ENCODE results near the gene POU5F1. TPM values are rescaled to one million over a fixed set of nuclear protein-coding genes. Genes with fewer than 3 reads are reported as not detected.
A peak's percentile ranks its signal among the peaks of the same experiment; 100 is the strongest.

The POU5F1 gene
- total RNA-seq, 4 donors from 2014 or later: 1.2 to 9.8 TPM; not detected in 2

- TF ChIP-seq EP300 (IDR thresholded peaks at IDR 0.05): no peak
- no peak for TF ChIP-seq POLR2A (IDR thresholded peaks at IDR 0.05)
- TF ChIP-seq CTCF (IDR thresholded peaks at IDR 0.05): no peak
- peaks cover 0 to 26% (median 11%) of the 10 kb centered on the region in 4 donors for H3K4me1 ChIP-seq
- H3K27me3 ChIP-seq: no peaks in the 10 kb centered on the region
- peaks cover 0 to 24% (median 0%) of the 10 kb centered on the region in 3 donors for H3K36me3 ChIP-seq
- WGBS, 2 donors: 86 to 93% methylated on average over 17 of the region's 19 CpGs
- DNase-seq (ENCODE audit: low spot score in 2 of 2): no peak
- no peaks in the 10 kb centered on the region for H3K9me3 ChIP-seq
- no peak overlapping the region for H3K4me3 ChIP-seq
- H3K27ac ChIP-seq: no peak overlapping the region
Measured at GRCh38 chr6:31161216-31162126, 9.0 kb downstream of the POU5F1 start.

- peaks cover 0 to 26% (median 11%) of the 10 kb centered on the region in 4 donors for H3K4me1 ChIP-seq
- 10 to 17% methylated on average over 33 of the region's 35 CpGs for WGBS, 2 donors
- H3K27me3 ChIP-seq: no peaks in the 10 kb centered on the region
- TF ChIP-seq POLR2A (IDR thresholded peaks at IDR 0.05) (no peak), CTCF (IDR thresholded peaks at IDR 0.05) (no peak), EP300 (IDR thresholded peaks at IDR 0.05) (no peak)
- H3K27ac ChIP-seq: peak overlapping the region in 2 of 4 donors; percentile 44 to 72
- H3K36me3 ChIP-seq: peaks cover 0 to 45% (median 0%) of the 10 kb centered on the region in 3 donors
- peak overlapping the region; percentile 45 to 76 (median 62) for H3K4me3 ChIP-seq
- DNase-seq (ENCODE audit: low spot score in 2 of 2): peak in 1 of 2 donors; percentile 14
- no peaks in the 10 kb centered on the region for H3K9me3 ChIP-seq
Measured at GRCh38 chr6:31158863-31159855, 11.3 kb downstream of the POU5F1 start.

GRCh38 chr6:31158140-31158862 lies 12.2 kb downstream of the POU5F1 start, which contains the start of gene TCF19:
Gene TCF19 (plus strand): TSS chr6:31158589. CDS start chr6:31159470, 881 bp downstream.
- peak within 1 kb of the TSS; percentile 46 to 90 (median 80) for H3K27ac ChIP-seq
- WGBS, 2 donors: 0 to 1% methylated on average over 57 to 62 of the region's 65 CpGs
- TF ChIP-seq EP300 (IDR thresholded peaks at IDR 0.05) (peak; percentile 80 to 94), CTCF (IDR thresholded peaks at IDR 0.05) (peak in 1 of 5 experiments; percentile 52), POLR2A (IDR thresholded peaks at IDR 0.05) (peak in 1 of 2 donors; percentile 55)

GRCh38 chr6:31157513-31158139 lies 12.9 kb downstream of the POU5F1 start, which contains the start of gene CCHCR1:
Gene CCHCR1 (minus strand): TSS chr6:31157802. CDS start chr6:31157600, 202 bp downstream.
- TF ChIP-seq CTCF (IDR thresholded peaks at IDR 0.05) (no peak), POLR2A (IDR thresholded peaks at IDR 0.05) (no peak), EP300 (IDR thresholded peaks at IDR 0.05) (no peak)
- no peaks in the 10 kb centered on the region for H3K27me3 ChIP-seq
- peaks cover 0 to 26% (median 11%) of the 10 kb centered on the region in 4 donors for H3K4me1 ChIP-seq
- no peak for DNase-seq (ENCODE audit: low spot score in 2 of 2)
- peaks cover 0 to 52% (median 0%) of the 10 kb centered on the region in 3 donors for H3K36me3 ChIP-seq
- no peaks in the 10 kb centered on the region for H3K9me3 ChIP-seq
- peak within 1 kb of the TSS; percentile 45 to 76 (median 62) for H3K4me3 ChIP-seq
- H3K27ac ChIP-seq: peak within 1 kb of the TSS; percentile 46 to 90 (median 80)
- 3 to 9% methylated on average over 14 of the region's 14 CpGs for WGBS, 2 donors

More at GRCh38 chr6:31158140-31158862, 12.2 kb downstream of the POU5F1 start, which contains the start of gene TCF19:
- peak within 1 kb of the TSS; percentile 45 to 76 (median 62) for H3K4me3 ChIP-seq
- no peaks in the 10 kb centered on the region for H3K9me3 ChIP-seq
- H3K27me3 ChIP-seq: no peaks in the 10 kb centered on the region
- peaks cover 0 to 26% (median 11%) of the 10 kb centered on the region in 4 donors for H3K4me1 ChIP-seq
- peak; percentile 97 to 99 for DNase-seq (ENCODE audit: low spot score in 2 of 2)
- peaks cover 0 to 54% (median 0%) of the 10 kb centered on the region in 3 donors for H3K36me3 ChIP-seq

Data from tibial nerve (tissue), 4 donors.